ENCODE results near the gene TBCA.
"Not testable (repeated sequence)": the region's sequence is repeated elsewhere in the genome, so short reads cannot be mapped to it uniquely, and the experiment has no call there.

TBCA gene

DNA sequence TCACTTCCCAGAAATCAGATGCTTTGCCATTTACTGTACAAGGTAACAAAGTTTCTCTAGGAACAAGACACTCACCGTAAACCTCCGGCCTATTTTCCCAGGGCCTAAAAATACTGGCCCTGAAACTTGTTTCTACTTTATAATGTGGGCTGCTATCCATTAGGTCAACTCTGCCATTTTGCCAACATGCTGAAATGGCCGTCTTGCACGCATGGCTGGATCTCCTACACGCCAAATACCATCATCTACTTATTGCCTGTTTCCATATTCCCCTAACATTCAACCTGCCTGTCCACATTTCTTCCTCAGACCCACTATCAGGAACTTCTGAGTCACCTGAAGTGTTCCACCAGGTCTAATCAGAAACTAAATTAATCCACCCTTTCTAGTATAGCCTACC, 4.7 kb downstream of the TBCA start:
- DNase-seq = no peak

GRCh38 chr5:77770293-77771005, 5.7 kb downstream of the TBCA start:
- DNase-seq = no peak

GRCh38 chr5:77768978-77769377, 7.2 kb downstream of the TBCA start:
- DNase-seq = no peak

DNA sequence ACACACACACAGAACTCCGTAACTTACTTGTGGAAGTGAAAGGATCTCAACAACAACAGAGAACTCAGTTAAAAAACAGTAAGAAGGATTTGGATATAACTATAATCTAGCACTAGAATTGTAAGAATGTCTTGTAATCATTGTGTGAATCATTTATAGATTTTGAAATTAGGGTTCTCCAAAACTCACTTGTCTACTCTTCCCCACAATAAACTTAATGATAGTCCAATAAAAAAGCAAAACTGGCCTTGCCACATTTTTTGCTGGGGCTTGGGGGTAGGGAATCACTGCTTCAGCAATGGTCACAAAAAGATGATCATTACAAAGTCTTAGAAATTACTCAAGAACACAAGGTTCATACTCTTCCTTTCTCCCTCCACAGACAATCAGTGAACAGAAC, 8.8 kb downstream of the TBCA start:
- DNase-seq = no peak

DNA sequence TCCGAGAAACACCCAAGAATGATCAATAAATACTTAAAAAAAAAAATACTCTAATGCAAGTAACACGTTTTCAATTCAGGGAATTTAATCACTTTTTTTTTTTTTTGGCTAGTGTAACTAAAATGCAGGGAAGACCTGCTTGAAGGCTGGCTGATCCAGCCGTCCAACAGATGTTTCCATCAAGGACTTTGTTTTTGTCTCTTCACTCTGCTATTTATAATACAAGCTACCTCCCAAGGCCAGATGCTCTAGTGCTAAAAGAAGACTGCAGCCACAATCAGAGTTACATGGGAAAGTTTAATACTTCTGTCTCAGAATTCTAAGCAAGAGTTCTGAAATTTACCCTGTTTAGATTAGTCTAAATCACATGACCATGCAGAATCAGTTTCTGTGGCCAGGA, 14.5 kb downstream of the TBCA start:
- DNase-seq = no peak

- no peak for DNase-seq
Observed at GRCh38 chr5:77758141-77758938, 17.8 kb downstream of the TBCA start.

GRCh38 chr5:77751328-77752023, 24.7 kb downstream of the TBCA start:
- no peak for DNase-seq

DNA sequence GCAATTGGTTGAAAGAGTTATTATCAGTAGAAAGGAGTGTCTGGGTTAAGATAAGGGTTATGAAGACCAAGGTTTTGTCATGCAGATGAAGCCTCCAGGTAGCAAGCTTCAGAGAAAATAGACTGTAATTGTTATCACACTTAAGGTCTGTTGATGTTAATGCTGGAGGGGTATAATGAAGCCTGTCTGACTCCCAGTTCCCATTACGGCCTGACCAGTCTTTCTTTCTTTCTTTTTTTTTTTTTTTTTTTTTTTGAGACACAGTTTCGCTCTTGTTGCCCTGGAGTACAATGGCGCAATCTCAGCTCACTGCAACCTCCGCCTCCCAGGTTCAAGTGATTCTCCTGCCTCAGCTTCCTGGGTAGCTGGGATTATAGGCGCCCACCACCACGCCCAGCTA, 25.2 kb downstream of the TBCA start:
- not testable (repeated sequence) for DNase-seq

DNA sequence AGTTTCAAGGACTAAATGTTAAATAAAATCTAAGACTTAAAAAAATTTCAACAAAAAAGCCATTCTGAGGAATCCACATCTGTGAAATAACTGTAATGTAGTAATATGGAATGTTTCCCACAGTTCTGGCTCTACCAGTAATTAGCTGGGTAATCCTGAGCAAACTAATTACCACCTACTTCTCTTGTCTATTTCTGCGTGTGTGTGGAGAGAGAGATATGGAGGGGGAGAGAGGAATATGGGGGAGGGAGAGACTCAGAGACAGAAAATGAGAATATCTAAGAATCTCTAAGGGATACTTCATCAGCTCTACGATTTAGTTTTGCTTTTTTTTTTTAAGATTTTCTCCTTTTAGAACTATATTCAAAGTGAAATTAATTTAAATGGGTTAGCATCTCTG, 28.0 kb downstream of the TBCA start:
- DNase-seq = no peak

- no peak for DNase-seq
Observed at GRCh38 chr5:77744116-77744515, 32.0 kb downstream of the TBCA start.

- DNase-seq = peak; percentile 1
Observed at GRCh38 chr5:77743181-77743580, 33.0 kb downstream of the TBCA start.

DNA sequence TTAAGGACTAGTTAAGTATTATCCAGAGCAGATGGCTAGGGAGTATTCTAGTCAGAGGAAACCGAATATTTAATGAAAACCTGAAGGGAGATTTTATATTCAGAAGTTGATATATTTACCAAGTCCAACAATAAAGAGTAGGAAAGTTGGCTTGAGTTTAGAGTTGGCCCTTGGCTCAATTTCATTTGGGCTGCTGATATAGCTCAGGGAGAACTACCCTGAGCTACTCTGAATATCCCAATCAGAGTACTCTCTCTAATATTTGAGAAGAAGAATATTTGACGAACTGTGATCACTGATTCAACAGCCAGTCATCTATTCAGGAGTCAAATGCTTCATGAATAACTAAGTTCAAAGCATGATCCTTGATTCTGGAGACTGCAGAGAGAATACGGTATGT, 34.5 kb downstream of the TBCA start:
- DNase-seq = no peak

GRCh38 chr5:77734885-77735284, 41.3 kb downstream of the TBCA start:
- DNase-seq = no peak

- no peak for DNase-seq
Observed at GRCh38 chr5:77733130-77733529, 43.0 kb downstream of the TBCA start.

GRCh38 chr5:77727190-77727589, 48.9 kb downstream of the TBCA start:
- no peak for DNase-seq

DNA sequence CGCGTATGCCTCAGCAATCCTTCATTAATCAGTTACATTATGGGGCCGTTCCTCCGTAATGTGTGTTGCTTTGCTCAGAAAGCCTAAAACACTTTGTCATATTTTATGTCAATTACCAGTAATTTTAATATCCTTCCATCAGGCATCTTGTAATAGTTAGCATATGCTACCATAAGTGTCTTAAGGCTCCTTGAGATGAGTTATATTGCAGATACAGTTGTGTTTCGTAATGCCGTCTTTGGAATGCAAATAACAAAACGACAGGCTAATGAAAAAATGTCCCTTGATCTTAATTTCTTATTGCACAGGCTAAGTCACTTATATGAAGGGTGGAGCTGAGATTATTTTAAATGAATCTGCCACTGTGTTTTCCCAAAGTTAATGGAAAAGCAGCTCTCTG, 50.5 kb downstream of the TBCA start:
- DNase-seq = peak; percentile 41

GRCh38 chr5:77724934-77725333, 51.2 kb downstream of the TBCA start:
- DNase-seq = no peak

DNA sequence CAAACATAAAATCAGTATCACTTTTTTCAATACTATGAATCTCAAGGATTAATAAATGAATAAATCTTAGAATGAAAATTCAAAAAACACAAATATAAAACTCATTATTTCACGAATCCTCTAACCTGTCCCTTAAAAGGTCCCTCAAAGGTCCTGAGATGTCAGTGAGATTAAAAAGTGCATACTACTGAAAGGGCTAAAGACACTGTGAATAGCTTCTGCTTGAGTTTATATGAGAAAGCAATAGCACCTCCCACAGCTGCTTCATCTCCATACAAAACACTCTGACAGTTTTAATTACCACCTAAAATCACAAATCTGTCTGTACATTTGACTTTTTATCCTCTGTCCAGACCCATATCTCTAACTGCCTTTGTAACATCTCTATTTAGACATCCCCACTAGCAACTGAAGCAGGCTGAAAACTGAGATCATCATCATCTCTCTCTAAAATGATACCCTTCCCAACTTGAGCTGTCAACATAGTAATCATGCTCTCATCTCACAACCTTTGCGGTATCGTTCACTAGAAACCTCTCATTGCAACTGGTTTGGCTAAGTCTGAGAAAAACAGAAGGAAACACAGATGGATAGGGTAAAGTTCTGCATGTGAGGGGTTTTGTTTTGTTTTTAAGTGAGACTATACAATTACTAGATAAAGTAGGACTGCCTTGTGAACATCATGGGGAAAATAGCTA, 56.3 kb downstream of the TBCA start:
- no peak for DNase-seq

DNA sequence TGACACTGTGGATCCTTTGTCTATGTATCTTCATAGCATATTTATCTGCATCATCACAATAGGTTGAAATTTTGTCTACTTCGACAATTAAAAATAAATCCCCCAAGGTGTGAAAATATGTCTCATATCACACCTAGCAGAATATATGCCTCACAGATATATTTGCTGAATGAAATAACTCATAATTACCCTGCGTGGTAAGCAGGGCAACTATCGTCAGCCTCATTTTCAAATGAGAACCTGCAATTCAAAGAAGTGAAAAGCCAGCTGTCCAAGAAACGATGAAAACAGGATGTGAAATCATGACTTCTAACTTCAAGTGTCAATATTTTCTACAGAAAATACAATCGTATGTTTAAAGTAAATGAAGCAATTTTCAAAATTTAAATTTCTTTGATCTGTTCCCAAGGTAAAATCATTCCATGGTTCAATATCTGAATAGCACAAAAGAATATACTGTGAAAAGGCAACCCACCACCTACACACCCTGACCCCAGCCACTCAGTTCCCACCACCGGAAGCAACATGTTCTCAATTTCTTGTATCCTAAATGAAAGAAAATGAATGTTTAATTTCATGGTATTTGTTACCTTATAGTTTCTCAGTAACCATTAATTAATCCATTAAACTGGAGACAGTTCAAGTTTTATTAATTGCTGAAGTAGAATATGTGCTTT, 57.1 kb downstream of the TBCA start:
- no peak for DNase-seq

- no peak for DNase-seq
Observed at GRCh38 chr5:77709993-77710685, 66.0 kb downstream of the TBCA start.

- no peak for DNase-seq
Observed at GRCh38 chr5:77709340-77709739, 66.8 kb downstream of the TBCA start.

DNA sequence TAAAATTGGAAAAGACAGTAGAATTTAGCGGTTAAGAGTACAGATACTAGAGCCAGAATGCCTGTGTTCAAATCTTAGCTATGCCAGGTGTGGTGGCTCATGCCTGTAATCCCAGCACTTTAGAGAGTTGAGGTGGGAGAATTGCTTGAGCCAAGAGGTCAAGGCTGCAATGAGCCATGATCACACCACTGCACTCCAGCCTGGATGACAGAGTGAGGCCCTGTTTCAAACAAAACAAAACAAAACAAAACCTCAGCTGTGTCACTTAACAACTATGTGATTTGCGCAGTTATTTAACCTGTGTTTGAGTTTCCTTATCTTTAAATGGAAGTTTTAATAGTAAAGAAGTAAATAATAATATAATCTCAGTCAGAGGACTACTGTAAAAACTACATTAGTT, 68.3 kb downstream of the TBCA start:
- no peak for DNase-seq

All from fibroblast of skin of right quadriceps (primary cell).